GM23338 (cell line): Measurements from ENCODE around the gene AZIN2. TPM values are rescaled to one million over a fixed set of nuclear protein-coding genes. Genes with fewer than 3 reads are reported as not detected.

Experiments used
- ATAC-seq: fragments of 200-7000 bp; cut with Tn5 transposase; 3 replicates; pipeline ENCODE4 v1.9.1; 2020
- DNase-seq: peaks from one replicate; pipeline ENCODE4 v3.0.0-alpha.2; 2015; ENCODE audit warnings: low spot score
- H2AFZ ChIP-seq: fragments of 200-600 bp; sonication (generic); 2 replicates; pipeline ENCODE4 v1.8.0; 2016; ENCODE audit warnings: antibody characterized with exemption, mild to moderate bottlenecking, moderate library complexity
- H3F3A ChIP-seq: fragments of 200-600 bp; sonication (generic); replicated peaks from 2 replicates; pipeline ENCODE4 v1.8.0; 2017; ENCODE audit warnings: antibody characterized with exemption, mixed run types, low read depth
- H3K27ac ChIP-seq: fragments of 200-600 bp; sonication (generic); 2 replicates; pipeline ENCODE4 v1.6.1; 2016; ENCODE audit warnings: low read depth
- H3K27me3 ChIP-seq: fragments of 200-600 bp; sonication (generic); 2 replicates; pipeline ENCODE4 v1.8.0; 2016; ENCODE audit warnings: mild to moderate bottlenecking, mixed run types, moderate library complexity; ENCODE audit not compliant: insufficient read depth
- H3K36me3 ChIP-seq: fragments of 200-600 bp; sonication (generic); 2 replicates; pipeline ENCODE4 v1.8.0; 2016; ENCODE audit warnings: mild to moderate bottlenecking; ENCODE audit not compliant: insufficient read depth
- H3K4me1 ChIP-seq: fragments of 200-600 bp; sonication (generic); 2 replicates; pipeline ENCODE4 v1.8.0; 2016; ENCODE audit warnings: mild to moderate bottlenecking, moderate library complexity; ENCODE audit not compliant: insufficient read depth
- H3K4me2 ChIP-seq: fragments of 200-600 bp; sonication (generic); 2 replicates; pipeline ENCODE4 v1.7.1; 2017; ENCODE audit warnings: mixed run types
- H3K4me3 ChIP-seq: fragments of 200-600 bp; sonication (generic); 2 replicates; pipeline ENCODE4 v1.6.1; 2016; ENCODE audit warnings: mixed run types
- H3K79me2 ChIP-seq: fragments of 200-600 bp; sonication (generic); replicated peaks from 2 replicates; pipeline ENCODE4 v1.8.0; 2017; ENCODE audit warnings: mild to moderate bottlenecking; ENCODE audit not compliant: insufficient read depth
- H3K9me2 ChIP-seq: fragments of 200-600 bp; sonication (generic); 2 replicates; pipeline ENCODE4 v1.8.0; 2017; ENCODE audit not compliant: insufficient read depth
- H4K20me1 ChIP-seq: fragments of 200-600 bp; sonication (generic); replicated peaks from 2 replicates; pipeline ENCODE4 v1.8.0; 2017; ENCODE audit warnings: mild to moderate bottlenecking; ENCODE audit not compliant: insufficient read depth
- H3K27ac Mint-ChIP-seq: 2 replicates; pipeline ENCODE4 v1.8.0; 2020; ENCODE audit warnings: inconsistent platforms, mild to moderate bottlenecking, moderate library complexity, mixed read lengths
- H3K27me3 Mint-ChIP-seq: 3 replicates; pipeline ENCODE4 v1.8.0; 2022; ENCODE audit warnings: low read depth, mild to moderate bottlenecking, moderate library complexity, mixed read lengths, inconsistent platforms; ENCODE audit not compliant: insufficient read depth, poor library complexity
- H3K36me3 Mint-ChIP-seq: 3 replicates; pipeline ENCODE4 v1.8.0; 2021; ENCODE audit warnings: low read depth, mild to moderate bottlenecking, inconsistent platforms, moderate library complexity, mixed read lengths
- H3K4me1 Mint-ChIP-seq: 3 replicates; pipeline ENCODE4 v1.8.0; 2020; ENCODE audit warnings: mild to moderate bottlenecking, inconsistent platforms, mixed read lengths
- H3K4me3 Mint-ChIP-seq: 3 replicates; pipeline ENCODE4 v1.8.0; 2021; ENCODE audit warnings: moderate library complexity, mild to moderate bottlenecking, inconsistent platforms, mixed read lengths
- H3K9me3 Mint-ChIP-seq: 3 replicates; pipeline ENCODE4 v1.8.0; 2020; ENCODE audit warnings: moderate library complexity, mild to moderate bottlenecking, inconsistent platforms, mixed read lengths
- CREB1 ChIP-seq: fragments of 250-450 bp; sonication (Bioruptor Pico); IDR thresholded peaks from 2 replicates; pipeline ENCODE4 v1.5.0; 2020; ENCODE audit warnings: low read depth, mild to moderate bottlenecking, moderate library complexity
- EZH2 ChIP-seq: fragments of 200-600 bp; sonication (generic); IDR thresholded peaks from one replicate; pipeline ENCODE4 v1.8.0; 2017; ENCODE audit warnings: antibody characterized with exemption, mild to moderate bottlenecking, low read depth; ENCODE audit not compliant: unreplicated experiment
- EZH2phosphoT487 ChIP-seq: fragments of 200-600 bp; sonication (generic); IDR thresholded peaks from one replicate; pipeline ENCODE4 v1.8.1; 2018; ENCODE audit warnings: antibody characterized with exemption; ENCODE audit not compliant: unreplicated experiment
- JUNB ChIP-seq: IDR thresholded peaks from one replicate; pipeline ENCODE4 v1.6.1; 2016; ENCODE audit warnings: antibody characterized with exemption; ENCODE audit not compliant: unreplicated experiment
- NANOG ChIP-seq: IDR thresholded peaks from 2 replicates; pipeline ENCODE4 v1.6.1; 2016; ENCODE audit warnings: antibody characterized with exemption, borderline replicate concordance
- POLR2AphosphoS5 ChIP-seq: IDR thresholded peaks from 2 replicates; pipeline ENCODE4 v1.6.1; 2016; ENCODE audit warnings: antibody characterized with exemption, low read depth
- STAT1 ChIP-seq: IDR thresholded peaks from one replicate; pipeline ENCODE4 v1.6.1; 2016; ENCODE audit warnings: antibody characterized with exemption; ENCODE audit not compliant: unreplicated experiment
- ZNF114 ChIP-seq: fragments of 250-450 bp; sonication (Bioruptor Pico); IDR thresholded peaks from 2 replicates; pipeline ENCODE4 v1.5.0; 2020; ENCODE audit warnings: mild to moderate bottlenecking, moderate library complexity
- ZNF331 ChIP-seq: fragments of 250-450 bp; sonication (Bioruptor Pico); IDR thresholded peaks from 2 replicates; pipeline ENCODE4 v1.5.0; 2020; ENCODE audit warnings: low read depth, mild to moderate bottlenecking, moderate library complexity
- polyA plus RNA-seq: library from polyadenylated mRNA; unstranded; fragments of >200 nt; fragmentation: Nextera tagmentation; extraction: Ambion mirVana; gene quantifications from 2 replicates; pipeline ENCODE4 v1.2.1, GENCODE V29; 2016
- total RNA-seq: library from RNA; depleted of rRNA; stranded (reverse); fragments of >200 nt; shearing (Covaris generic); gene quantifications from 2 replicates; pipeline ENCODE4 v1.2.3, GENCODE V29; 2014
- TF ChIP-seq, protein P1 (sequence below): IDR thresholded peaks from one replicate; pipeline ENCODE4 v1.6.1; 2018; ENCODE audit warnings: antibody characterized with exemption; ENCODE audit not compliant: unreplicated experiment
- TF ChIP-seq, protein P2 (sequence below): fragments of 250-450 bp; sonication (Bioruptor Pico); IDR thresholded peaks from 2 replicates; pipeline ENCODE4 v1.5.0; 2020; ENCODE audit warnings: mild to moderate bottlenecking, moderate library complexity
- TF ChIP-seq, protein P3 (sequence below), 2 experiments: fragments of 200-600 bp in 1 of 2; sonication (generic) in 1 of 2; conservative IDR thresholded peaks; 2 replicates each; pipeline versions ENCODE4 v1.5.1 to v1.6.1; 2016 to 2017; ENCODE audit warnings: antibody characterized with exemption in 2 of 2, low read depth in 2 of 2, mild to moderate bottlenecking in 2 of 2, moderate library complexity in 1 of 2
- TF ChIP-seq, protein P4 (sequence below): IDR thresholded peaks from 2 replicates; pipeline ENCODE4 v1.6.1; 2016; ENCODE audit warnings: antibody characterized with exemption

Gene AZIN2
- total and polyA plus RNA-seq, 2 experiments from 2014 or later: 0.37 to 1.2 TPM

DNA sequence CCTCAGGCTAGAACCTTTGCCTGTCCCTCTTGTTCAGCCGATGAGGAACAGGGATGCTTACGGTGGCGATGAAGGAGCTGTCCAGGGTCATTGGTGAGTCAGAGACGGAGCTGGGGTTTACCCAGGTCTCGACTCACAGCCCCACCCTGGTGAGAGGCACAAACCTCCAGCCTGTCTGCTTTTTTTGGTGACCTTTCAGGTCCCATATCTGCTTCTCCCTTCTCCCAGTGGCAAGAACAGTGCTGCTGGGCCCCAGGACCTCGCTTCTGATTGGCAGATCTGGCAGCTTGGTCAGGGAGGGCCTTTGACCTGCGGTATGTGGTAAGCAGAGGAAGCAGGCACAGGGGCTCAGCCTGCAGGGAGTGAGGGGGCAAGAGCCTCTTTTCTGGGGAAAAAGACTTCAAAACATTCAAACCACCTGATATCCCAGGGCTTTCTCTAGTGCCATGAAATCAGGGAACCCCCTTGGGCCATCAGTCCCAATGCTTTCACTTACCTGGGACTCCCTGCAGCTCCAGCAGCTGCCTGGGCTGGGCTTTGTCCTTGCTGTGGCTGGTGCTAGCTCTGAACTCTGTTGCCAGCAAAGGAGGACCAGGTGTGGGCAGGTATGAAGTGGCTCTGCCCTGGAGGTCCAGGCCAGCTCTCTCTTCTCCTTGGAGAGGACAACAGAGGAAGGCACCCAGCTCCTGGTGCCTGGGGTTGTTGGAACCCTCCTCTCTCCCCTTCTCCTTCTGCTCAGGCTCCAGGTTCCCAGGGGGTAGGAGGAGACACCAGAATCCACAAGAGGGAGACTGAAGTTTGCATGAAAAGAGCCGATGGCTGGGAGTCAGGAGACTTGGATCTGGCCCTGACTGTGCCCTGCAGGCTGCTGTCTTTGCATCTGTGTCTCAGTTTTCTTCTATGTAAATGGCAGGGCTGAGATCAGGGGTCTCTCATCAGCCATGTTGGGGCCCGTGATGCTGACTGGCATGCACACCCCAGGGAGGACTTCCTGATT, 59.5 kb downstream of the AZIN2 start:
- Mint-ChIP-seq H3K27me3 (peaks cover 7% of the 10 kb centered on the region), H3K4me3 (no peak overlapping the region; the same call in 2 of the 3 replicates), H3K36me3 (no peaks in the 10 kb centered on the region), H3K27ac (peak overlapping the region; percentile 67; the same call in 1 of the 2 replicates), H3K4me1 (peaks cover 49% of the 10 kb centered on the region), H3K9me3 (no peaks in the 10 kb centered on the region)
- peak; percentile 71 for DNase-seq
- Histone ChIP-seq H3K79me2 (no peaks in the 10 kb centered on the region), H3F3A (no peaks in the 10 kb centered on the region), H3K9me2 (no peaks in the 10 kb centered on the region), H3K4me1 (peaks cover 52% of the 10 kb centered on the region), H2AFZ (no peak overlapping the region; the same call in none of the 2 replicates), H3K27ac (peak overlapping the region; percentile 76), H4K20me1 (no peaks in the 10 kb centered on the region), H3K4me2 (peak overlapping the region; percentile 69), H3K4me3 (0 out of 2 replicates have a peak overlapping the region, but pooled peaks have one; percentile 29), H3K36me3 (no peaks in the 10 kb centered on the region), H3K27me3 (no peaks in the 10 kb centered on the region)
- TF ChIP-seq CREB1 (no peak), EZH2phosphoT487 (no peak), ZNF114 (no peak), EZH2 (no peak), JUNB (no peak), NANOG (no peak), POLR2AphosphoS5 (no peak), ZNF331 (CRISPR knock-in tag) (no peak), STAT1 (no peak)
- TF ChIP-seq, protein P1, sequence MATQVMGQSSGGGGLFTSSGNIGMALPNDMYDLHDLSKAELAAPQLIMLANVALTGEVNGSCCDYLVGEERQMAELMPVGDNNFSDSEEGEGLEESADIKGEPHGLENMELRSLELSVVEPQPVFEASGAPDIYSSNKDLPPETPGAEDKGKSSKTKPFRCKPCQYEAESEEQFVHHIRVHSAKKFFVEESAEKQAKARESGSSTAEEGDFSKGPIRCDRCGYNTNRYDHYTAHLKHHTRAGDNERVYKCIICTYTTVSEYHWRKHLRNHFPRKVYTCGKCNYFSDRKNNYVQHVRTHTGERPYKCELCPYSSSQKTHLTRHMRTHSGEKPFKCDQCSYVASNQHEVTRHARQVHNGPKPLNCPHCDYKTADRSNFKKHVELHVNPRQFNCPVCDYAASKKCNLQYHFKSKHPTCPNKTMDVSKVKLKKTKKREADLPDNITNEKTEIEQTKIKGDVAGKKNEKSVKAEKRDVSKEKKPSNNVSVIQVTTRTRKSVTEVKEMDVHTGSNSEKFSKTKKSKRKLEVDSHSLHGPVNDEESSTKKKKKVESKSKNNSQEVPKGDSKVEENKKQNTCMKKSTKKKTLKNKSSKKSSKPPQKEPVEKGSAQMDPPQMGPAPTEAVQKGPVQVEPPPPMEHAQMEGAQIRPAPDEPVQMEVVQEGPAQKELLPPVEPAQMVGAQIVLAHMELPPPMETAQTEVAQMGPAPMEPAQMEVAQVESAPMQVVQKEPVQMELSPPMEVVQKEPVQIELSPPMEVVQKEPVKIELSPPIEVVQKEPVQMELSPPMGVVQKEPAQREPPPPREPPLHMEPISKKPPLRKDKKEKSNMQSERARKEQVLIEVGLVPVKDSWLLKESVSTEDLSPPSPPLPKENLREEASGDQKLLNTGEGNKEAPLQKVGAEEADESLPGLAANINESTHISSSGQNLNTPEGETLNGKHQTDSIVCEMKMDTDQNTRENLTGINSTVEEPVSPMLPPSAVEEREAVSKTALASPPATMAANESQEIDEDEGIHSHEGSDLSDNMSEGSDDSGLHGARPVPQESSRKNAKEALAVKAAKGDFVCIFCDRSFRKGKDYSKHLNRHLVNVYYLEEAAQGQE: peak; percentile 70
- TF ChIP-seq, protein P2, sequence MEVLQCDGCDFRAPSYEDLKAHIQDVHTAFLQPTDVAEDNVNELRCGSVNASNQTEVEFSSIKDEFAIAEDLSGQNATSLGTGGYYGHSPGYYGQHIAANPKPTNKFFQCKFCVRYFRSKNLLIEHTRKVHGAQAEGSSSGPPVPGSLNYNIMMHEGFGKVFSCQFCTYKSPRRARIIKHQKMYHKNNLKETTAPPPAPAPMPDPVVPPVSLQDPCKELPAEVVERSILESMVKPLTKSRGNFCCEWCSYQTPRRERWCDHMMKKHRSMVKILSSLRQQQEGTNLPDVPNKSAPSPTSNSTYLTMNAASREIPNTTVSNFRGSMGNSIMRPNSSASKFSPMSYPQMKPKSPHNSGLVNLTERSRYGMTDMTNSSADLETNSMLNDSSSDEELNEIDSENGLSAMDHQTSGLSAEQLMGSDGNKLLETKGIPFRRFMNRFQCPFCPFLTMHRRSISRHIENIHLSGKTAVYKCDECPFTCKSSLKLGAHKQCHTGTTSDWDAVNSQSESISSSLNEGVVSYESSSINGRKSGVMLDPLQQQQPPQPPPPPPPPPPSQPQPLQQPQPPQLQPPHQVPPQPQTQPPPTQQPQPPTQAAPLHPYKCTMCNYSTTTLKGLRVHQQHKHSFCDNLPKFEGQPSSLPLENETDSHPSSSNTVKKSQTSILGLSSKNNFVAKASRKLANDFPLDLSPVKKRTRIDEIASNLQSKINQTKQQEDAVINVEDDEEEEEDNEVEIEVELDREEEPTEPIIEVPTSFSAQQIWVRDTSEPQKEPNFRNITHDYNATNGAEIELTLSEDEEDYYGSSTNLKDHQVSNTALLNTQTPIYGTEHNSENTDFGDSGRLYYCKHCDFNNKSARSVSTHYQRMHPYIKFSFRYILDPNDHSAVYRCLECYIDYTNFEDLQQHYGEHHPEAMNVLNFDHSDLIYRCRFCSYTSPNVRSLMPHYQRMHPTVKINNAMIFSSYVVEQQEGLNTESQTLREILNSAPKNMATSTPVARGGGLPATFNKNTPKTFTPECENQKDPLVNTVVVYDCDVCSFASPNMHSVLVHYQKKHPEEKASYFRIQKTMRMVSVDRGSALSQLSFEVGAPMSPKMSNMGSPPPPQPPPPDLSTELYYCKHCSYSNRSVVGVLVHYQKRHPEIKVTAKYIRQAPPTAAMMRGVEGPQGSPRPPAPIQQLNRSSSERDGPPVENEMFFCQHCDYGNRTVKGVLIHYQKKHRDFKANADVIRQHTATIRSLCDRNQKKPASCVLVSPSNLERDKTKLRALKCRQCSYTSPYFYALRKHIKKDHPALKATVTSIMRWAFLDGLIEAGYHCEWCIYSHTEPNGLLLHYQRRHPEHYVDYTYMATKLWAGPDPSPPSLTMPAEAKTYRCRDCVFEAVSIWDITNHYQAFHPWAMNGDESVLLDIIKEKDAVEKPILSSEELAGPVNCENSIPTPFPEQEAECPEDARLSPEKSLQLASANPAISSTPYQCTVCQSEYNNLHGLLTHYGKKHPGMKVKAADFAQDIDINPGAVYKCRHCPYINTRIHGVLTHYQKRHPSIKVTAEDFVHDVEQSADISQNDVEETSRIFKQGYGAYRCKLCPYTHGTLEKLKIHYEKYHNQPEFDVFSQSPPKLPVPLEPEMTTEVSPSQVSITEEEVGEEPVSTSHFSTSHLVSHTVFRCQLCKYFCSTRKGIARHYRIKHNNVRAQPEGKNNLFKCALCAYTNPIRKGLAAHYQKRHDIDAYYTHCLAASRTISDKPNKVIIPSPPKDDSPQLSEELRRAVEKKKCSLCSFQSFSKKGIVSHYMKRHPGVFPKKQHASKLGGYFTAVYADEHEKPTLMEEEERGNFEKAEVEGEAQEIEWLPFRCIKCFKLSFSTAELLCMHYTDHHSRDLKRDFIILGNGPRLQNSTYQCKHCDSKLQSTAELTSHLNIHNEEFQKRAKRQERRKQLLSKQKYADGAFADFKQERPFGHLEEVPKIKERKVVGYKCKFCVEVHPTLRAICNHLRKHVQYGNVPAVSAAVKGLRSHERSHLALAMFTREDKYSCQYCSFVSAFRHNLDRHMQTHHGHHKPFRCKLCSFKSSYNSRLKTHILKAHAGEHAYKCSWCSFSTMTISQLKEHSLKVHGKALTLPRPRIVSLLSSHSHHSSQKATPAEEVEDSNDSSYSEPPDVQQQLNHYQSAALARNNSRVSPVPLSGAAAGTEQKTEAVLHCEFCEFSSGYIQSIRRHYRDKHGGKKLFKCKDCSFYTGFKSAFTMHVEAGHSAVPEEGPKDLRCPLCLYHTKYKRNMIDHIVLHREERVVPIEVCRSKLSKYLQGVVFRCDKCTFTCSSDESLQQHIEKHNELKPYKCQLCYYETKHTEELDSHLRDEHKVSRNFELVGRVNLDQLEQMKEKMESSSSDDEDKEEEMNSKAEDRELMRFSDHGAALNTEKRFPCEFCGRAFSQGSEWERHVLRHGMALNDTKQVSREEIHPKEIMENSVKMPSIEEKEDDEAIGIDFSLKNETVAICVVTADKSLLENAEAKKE (CRISPR knock-in tag): no peak
- TF ChIP-seq, protein P3, sequence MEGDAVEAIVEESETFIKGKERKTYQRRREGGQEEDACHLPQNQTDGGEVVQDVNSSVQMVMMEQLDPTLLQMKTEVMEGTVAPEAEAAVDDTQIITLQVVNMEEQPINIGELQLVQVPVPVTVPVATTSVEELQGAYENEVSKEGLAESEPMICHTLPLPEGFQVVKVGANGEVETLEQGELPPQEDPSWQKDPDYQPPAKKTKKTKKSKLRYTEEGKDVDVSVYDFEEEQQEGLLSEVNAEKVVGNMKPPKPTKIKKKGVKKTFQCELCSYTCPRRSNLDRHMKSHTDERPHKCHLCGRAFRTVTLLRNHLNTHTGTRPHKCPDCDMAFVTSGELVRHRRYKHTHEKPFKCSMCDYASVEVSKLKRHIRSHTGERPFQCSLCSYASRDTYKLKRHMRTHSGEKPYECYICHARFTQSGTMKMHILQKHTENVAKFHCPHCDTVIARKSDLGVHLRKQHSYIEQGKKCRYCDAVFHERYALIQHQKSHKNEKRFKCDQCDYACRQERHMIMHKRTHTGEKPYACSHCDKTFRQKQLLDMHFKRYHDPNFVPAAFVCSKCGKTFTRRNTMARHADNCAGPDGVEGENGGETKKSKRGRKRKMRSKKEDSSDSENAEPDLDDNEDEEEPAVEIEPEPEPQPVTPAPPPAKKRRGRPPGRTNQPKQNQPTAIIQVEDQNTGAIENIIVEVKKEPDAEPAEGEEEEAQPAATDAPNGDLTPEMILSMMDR (conservative IDR thresholded peaks at IDR 0.05; ENCODE audit: low read depth in 2 of 2): peak in 1 of 2 experiments; percentile 54; a peak in 2 of 4 replicates
- TF ChIP-seq, protein P4, sequence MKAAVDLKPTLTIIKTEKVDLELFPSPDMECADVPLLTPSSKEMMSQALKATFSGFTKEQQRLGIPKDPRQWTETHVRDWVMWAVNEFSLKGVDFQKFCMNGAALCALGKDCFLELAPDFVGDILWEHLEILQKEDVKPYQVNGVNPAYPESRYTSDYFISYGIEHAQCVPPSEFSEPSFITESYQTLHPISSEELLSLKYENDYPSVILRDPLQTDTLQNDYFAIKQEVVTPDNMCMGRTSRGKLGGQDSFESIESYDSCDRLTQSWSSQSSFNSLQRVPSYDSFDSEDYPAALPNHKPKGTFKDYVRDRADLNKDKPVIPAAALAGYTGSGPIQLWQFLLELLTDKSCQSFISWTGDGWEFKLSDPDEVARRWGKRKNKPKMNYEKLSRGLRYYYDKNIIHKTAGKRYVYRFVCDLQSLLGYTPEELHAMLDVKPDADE: no peak
- ATAC-seq: peak; percentile 64
